Measurements from ENCODE around the gene DNAI1.
A peak's percentile ranks its signal among the peaks of the same experiment; 100 is the strongest.

- TF ChIP-seq CTCF (optimal IDR thresholded peaks at IDR 0.05 in 1 of 3, IDR thresholded peaks at IDR 0.05 in 1 of 3, conservative IDR thresholded peaks at IDR 0.05 in 1 of 3; ENCODE audit: extremely low read depth in 1 of 3, insufficient read depth in 2 of 3, low read length in 3 of 3), result no peak
- TF ChIP-seq EZH2 (IDR thresholded peaks at IDR 0.05; ENCODE audit: low read length), result peak; percentile 63
Observed at GRCh38 chr9:34554211-34555001, 95.8 kb downstream of the DNAI1 start.
